Ovary (tissue), 9 donors: Measurements from ENCODE around the gene KRTAP5-8. TPM values are rescaled to one million over a fixed set of nuclear protein-coding genes. Genes with fewer than 3 reads are reported as not detected.

Experiments used
- DNase-seq, 5 donors: peaks; one replicate each; pipeline ENCODE4 v3.0.0-alpha.2; 2019 to 2020
- H3K27ac ChIP-seq, 2 donors: fragments of 200-600 bp; one replicate each; pipeline versions ENCODE4 v1.5.1 to v1.8.0; 2019 to 2022
- H3K27me3 ChIP-seq: fragments of 200-600 bp; one replicate; pipeline ENCODE4 v1.8.0; 2022
- H3K36me3 ChIP-seq: fragments of 200-600 bp; sonication (generic); one replicate; pipeline ENCODE4 v1.5.1; 2019
- H3K4me1 ChIP-seq: one replicate; pipeline ENCODE4 v1.8.1; 2013; ENCODE audit warnings: mild to moderate bottlenecking, moderate library complexity; ENCODE audit not compliant: insufficient read depth
- H3K4me3 ChIP-seq: fragments of 200-600 bp; sonication (generic); one replicate; pipeline ENCODE4 v1.5.1; 2017
- H3K9me3 ChIP-seq, 2 donors: fragments of 200-600 bp in 1 of 2; sonication (generic) in 1 of 2; one replicate each; pipeline versions ENCODE4 v1.5.1 to v1.8.1; 2013 to 2019; ENCODE audit warnings: mild to moderate bottlenecking in 1 of 2, moderate library complexity in 1 of 2
- EP300 ChIP-seq: sonication (generic); formaldehyde crosslinking; IDR thresholded peaks from one replicate; pipeline ENCODE4 v1.6.1; 2017; ENCODE audit warnings: antibody characterized with exemption
- POLR2A ChIP-seq: fragments of 450-650 bp; IDR thresholded peaks from one replicate; pipeline ENCODE4 v1.6.1; 2017; ENCODE audit warnings: antibody characterized with exemption, mild to moderate bottlenecking, moderate library complexity
- WGBS, 3 donors: extraction: QIAGEN DNeasy Blood & Tissue Kit in 1 of 3; methylation state at CpG; one replicate each; pipeline versions ENCODE4 v1.1.5 to v1.1.7; 2013 to 2017; 5-methylcytosine and 5-hydroxymethylcytosine counted together
- intact Hi-C, 4 donors: fragments of 100-400 bp; cut with DNase I; formaldehyde crosslinking; loops; one replicate each; pipeline versions ENCODE4 v1.11.0 to v1.15.1; 2022 to 2023
- polyA plus RNA-seq, 2 donors: library from polyadenylated mRNA; stranded (reverse); fragments of 200-250 nt in 1 of 2; fragments of 350-450 nt in 1 of 2; fragmentation: Illumina TruSeq in 1 of 2; extraction: RNeasy Lipid Tissue Mini Kit (QIAGEN cat#74804) in 1 of 2; gene quantifications; one replicate each; pipeline ENCODE4 v1.2.3, GENCODE V29; 2013 to 2014
- total RNA-seq, 7 donors: library from RNA; depleted of rRNA in 2 of 7; stranded (reverse); fragments of >200 nt in 2 of 7; fragmentation: NEBNext Ultra II Directional in 3 of 7; extraction: Animal tissue kit (Norgen Biotek cat#: 25700) in 3 of 7; gene quantifications; one replicate each; pipeline versions ENCODE4 v1.1.0 to v1.2.4, GENCODE V29; 2016 to 2023
- TF ChIP-seq, protein P1 (sequence below), 3 donors: fragments of 450-650 bp in 2 of 3; fragments of 200-600 bp in 1 of 3; IDR thresholded peaks; one replicate each; pipeline versions ENCODE4 v1.5.1 to v1.8.0; 2016 to 2022; ENCODE audit warnings: antibody characterized with exemption in 3 of 3, mild to moderate bottlenecking in 1 of 3
- donor health status: DM: no; HTN: no; CAD: no; lungs with moderate emphysema.
- donor health status: DM: no; HTN: no; CAD: no.
- donor health status: Bipolar disorder and iron deficiency.
- donor health status: DM: yes; HTN: yes; CAD: no.
- donor health status: DM: no; HTN: no; CAD: no.
- donor health status: DM: yes; HTN: yes; CAD: no.

KRTAP5-8 gene
- total and polyA plus RNA-seq, 9 donors = not detected

GRCh38 chr11:71501071-71501985 lies 36.5 kb upstream of the KRTAP5-8 start:
- TF ChIP-seq POLR2A = no peak
- 90 to 95% (median 93%) methylated on average over 30 of the region's 30 CpGs for WGBS, 3 donors
- Histone ChIP-seq H3K36me3 (no peaks in the 10 kb centered on the region), H3K4me1 (no peaks in the 10 kb centered on the region), H3K9me3 (no peaks in the 10 kb centered on the region), H3K4me3 (no peak overlapping the region), H3K27ac (no peak overlapping the region), H3K27me3 (no peaks in the 10 kb centered on the region)
- intact Hi-C loops = no loop called here
- DNase-seq = no peak

GRCh38 chr11:71502026-71502425 lies 35.8 kb upstream of the KRTAP5-8 start:
- Histone ChIP-seq H3K27ac (no peak overlapping the region), H3K27me3 (no peaks in the 10 kb centered on the region), H3K4me1 (no peaks in the 10 kb centered on the region), H3K4me3 (no peak overlapping the region), H3K9me3 (peaks cover 0 to 3% of the 10 kb centered on the region in 2 donors), H3K36me3 (no peaks in the 10 kb centered on the region)
- 84 to 96% (median 94%) methylated on average over 10 of the region's 10 CpGs for WGBS, 3 donors
- no peak for DNase-seq
- TF ChIP-seq, protein P1, sequence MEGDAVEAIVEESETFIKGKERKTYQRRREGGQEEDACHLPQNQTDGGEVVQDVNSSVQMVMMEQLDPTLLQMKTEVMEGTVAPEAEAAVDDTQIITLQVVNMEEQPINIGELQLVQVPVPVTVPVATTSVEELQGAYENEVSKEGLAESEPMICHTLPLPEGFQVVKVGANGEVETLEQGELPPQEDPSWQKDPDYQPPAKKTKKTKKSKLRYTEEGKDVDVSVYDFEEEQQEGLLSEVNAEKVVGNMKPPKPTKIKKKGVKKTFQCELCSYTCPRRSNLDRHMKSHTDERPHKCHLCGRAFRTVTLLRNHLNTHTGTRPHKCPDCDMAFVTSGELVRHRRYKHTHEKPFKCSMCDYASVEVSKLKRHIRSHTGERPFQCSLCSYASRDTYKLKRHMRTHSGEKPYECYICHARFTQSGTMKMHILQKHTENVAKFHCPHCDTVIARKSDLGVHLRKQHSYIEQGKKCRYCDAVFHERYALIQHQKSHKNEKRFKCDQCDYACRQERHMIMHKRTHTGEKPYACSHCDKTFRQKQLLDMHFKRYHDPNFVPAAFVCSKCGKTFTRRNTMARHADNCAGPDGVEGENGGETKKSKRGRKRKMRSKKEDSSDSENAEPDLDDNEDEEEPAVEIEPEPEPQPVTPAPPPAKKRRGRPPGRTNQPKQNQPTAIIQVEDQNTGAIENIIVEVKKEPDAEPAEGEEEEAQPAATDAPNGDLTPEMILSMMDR (IDR thresholded peaks at IDR 0.05) = no peak
- TF ChIP-seq EP300 (no peak), POLR2A (no peak)
- intact Hi-C loops = no loop called here

DNA sequence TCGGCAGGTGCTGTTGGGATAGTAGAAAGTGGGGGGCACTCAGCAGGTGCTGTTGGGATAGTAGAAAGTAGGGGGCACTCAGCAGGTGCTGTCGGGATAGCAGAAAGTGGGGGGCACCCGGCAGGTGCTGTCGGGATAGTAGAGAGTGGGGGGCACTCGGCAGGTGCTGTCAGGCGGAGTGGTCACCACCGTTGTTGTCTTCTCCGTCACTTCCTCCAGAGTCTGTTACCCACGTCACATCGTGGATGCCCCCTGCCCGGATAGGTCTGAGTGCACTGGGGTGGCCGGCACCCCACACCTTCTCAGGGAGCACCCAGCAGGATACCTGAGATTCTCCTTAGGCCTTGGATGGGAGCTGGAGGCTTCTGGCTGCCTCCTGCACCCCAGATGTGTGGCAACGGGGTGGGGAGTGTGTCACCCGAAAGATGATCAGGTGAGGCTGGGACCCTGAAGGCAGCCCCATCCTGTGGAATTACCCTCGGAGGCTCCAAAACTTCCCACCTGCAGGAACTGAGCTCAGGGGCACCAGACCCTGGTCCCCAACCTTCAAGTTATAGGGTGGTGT lies 34.9 kb upstream of the KRTAP5-8 start:
- no peak for DNase-seq

DNA sequence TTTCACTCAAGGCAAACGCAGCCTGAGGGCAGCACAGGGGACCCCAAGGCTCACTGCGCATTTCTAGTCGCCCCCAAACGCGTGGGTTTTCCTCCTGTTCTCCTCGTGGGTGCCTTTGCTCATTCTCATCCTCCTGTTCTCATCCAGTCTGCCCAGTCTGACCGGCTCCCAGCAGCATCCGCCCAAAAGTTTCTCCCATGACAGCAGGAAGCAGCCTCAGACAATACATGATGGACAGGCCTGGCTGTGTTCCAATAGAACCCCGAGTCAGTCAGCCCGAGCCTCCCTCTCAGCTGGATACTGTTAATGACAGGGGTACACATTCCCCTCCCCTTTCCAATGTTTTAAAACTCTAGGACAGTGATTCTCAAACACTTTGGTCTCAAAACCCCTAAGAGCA lies 33.3 kb upstream of the KRTAP5-8 start:
- intact Hi-C loops = no loop called here
- WGBS, 3 donors = 68 to 71% (median 70%) methylated on average over 10 of the region's 10 CpGs
- TF ChIP-seq POLR2A (no peak), EP300 (no peak)
- TF ChIP-seq, protein P1 (IDR thresholded peaks at IDR 0.05) = no peak
- Histone ChIP-seq H3K4me1 (no peaks in the 10 kb centered on the region), H3K9me3 (peaks cover 0 to 3% of the 10 kb centered on the region in 2 donors), H3K27me3 (no peaks in the 10 kb centered on the region), H3K4me3 (no peak overlapping the region), H3K27ac (no peak overlapping the region), H3K36me3 (no peaks in the 10 kb centered on the region)
- DNase-seq = no peak

More for the DNA sequence above, 34.9 kb upstream of the KRTAP5-8 start:
- intact Hi-C loops = no loop called here
- no peaks in the 10 kb centered on the region for H3K27me3 ChIP-seq
- WGBS, 3 donors = 94 to 97% (median 96%) methylated on average over 15 of the region's 15 CpGs
- TF ChIP-seq, protein P1 (IDR thresholded peaks at IDR 0.05) = no peak
- TF ChIP-seq POLR2A (no peak), EP300 (no peak)
- H3K36me3 ChIP-seq = no peaks in the 10 kb centered on the region
- H3K4me1 ChIP-seq = no peaks in the 10 kb centered on the region
- H3K4me3 ChIP-seq = no peak overlapping the region
- peaks cover 0 to 3% of the 10 kb centered on the region in 2 donors for H3K9me3 ChIP-seq
- no peak overlapping the region for H3K27ac ChIP-seq

- Histone ChIP-seq H3K27me3 (no peaks in the 10 kb centered on the region), H3K9me3 (peaks cover 0 to 7% of the 10 kb centered on the region in 2 donors), H3K4me3 (no peak overlapping the region), H3K4me1 (no peaks in the 10 kb centered on the region), H3K36me3 (no peaks in the 10 kb centered on the region), H3K27ac (no peak overlapping the region)
- TF ChIP-seq EP300 (no peak), POLR2A (no peak)
- TF ChIP-seq, protein P1 (IDR thresholded peaks at IDR 0.05) = no peak
- no peak for DNase-seq
- intact Hi-C loops = no loop called here
- 62 to 70% (median 69%) methylated on average over 2 of the region's 2 CpGs for WGBS, 3 donors
These were observed 32.8 kb upstream of the KRTAP5-8 start for GRCh38 chr11:71505001-71505400.
